Measurements from ENCODE around the gene CCL22.

CCL22 gene

DNA sequence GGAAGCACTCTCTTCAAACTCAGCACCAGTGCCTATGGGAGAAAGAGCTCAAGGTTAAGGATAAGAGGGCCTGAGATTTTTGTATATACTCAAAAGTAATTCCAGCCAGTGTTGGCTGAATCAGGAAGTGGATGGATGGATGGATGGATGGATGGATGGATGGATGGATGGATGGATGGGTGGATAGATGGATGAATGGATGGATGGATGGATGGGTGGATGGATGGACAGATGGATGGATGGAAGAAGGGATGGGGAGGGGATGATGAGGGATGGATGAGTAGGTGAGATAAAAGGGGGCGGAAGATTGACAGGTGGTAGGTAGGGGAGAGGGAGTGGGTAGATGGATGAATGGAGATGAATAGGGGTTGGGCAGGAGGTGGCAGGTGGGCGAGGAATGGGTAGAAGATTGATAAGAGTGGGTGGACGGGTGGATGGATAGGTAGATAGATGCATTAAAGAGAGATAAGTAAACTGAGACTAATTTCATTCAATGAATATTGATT lies 17.8 kb downstream of the CCL22 start:
- TF ChIP-seq, protein P1, sequence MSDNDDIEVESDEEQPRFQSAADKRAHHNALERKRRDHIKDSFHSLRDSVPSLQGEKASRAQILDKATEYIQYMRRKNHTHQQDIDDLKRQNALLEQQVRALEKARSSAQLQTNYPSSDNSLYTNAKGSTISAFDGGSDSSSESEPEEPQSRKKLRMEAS (IDR thresholded peaks at IDR 0.05): no peak
- TF ChIP-seq, protein P2, sequence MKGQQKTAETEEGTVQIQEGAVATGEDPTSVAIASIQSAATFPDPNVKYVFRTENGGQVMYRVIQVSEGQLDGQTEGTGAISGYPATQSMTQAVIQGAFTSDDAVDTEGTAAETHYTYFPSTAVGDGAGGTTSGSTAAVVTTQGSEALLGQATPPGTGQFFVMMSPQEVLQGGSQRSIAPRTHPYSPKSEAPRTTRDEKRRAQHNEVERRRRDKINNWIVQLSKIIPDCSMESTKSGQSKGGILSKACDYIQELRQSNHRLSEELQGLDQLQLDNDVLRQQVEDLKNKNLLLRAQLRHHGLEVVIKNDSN (IDR thresholded peaks at IDR 0.05): no peak
- no peak for TF ChIP-seq TAF1 (IDR thresholded peaks at IDR 0.05; ENCODE audit: low read depth)

DNA sequence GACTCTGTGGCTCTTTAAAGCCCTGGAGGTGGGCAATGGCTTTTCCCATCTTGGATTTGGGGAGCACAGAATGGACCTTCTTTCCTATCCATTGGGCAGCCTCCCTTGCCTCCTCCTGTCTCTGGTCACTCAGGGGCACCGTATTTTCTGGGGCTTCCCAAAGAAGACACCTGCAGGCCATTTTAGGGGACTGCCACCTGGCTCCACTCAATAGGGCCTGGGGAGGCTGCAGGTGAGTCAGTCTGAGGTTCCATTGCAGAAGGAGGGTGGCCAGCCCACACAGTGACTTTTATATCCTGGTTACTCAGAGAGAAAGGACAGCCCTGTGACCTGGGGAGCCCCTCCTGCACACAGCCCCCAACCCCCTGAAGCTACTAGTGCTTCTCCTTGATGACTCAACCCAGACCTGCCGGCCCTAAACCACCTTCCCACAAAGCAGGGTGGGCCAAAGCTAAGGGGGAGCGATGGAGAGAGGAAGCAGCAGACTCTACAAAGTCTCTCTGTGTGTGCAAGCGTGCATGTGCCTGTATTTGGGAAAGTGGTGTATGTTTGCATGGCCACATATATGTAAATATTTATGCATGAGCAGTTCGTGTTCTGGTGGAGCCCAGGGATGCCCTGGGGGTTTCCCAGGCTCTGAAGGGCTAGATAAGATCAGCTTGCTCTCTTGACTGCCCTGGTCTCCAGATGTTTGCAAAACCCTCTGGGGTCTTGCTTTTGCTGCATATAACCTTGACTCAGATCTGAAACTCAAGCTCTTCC lies 18.7 kb downstream of the CCL22 start:
- TF ChIP-seq ZBTB7A (IDR thresholded peaks at IDR 0.05; ENCODE audit: low read depth) (no peak), EGR1 (IDR thresholded peaks at IDR 0.05) (no peak), EP300 (IDR thresholded peaks at IDR 0.05; ENCODE audit: borderline replicate concordance) (no peak), NFIC (IDR thresholded peaks at IDR 0.05) (no peak), TCF12 (IDR thresholded peaks at IDR 0.05; ENCODE audit: low read depth) (no peak)
- TF ChIP-seq, protein P3, sequence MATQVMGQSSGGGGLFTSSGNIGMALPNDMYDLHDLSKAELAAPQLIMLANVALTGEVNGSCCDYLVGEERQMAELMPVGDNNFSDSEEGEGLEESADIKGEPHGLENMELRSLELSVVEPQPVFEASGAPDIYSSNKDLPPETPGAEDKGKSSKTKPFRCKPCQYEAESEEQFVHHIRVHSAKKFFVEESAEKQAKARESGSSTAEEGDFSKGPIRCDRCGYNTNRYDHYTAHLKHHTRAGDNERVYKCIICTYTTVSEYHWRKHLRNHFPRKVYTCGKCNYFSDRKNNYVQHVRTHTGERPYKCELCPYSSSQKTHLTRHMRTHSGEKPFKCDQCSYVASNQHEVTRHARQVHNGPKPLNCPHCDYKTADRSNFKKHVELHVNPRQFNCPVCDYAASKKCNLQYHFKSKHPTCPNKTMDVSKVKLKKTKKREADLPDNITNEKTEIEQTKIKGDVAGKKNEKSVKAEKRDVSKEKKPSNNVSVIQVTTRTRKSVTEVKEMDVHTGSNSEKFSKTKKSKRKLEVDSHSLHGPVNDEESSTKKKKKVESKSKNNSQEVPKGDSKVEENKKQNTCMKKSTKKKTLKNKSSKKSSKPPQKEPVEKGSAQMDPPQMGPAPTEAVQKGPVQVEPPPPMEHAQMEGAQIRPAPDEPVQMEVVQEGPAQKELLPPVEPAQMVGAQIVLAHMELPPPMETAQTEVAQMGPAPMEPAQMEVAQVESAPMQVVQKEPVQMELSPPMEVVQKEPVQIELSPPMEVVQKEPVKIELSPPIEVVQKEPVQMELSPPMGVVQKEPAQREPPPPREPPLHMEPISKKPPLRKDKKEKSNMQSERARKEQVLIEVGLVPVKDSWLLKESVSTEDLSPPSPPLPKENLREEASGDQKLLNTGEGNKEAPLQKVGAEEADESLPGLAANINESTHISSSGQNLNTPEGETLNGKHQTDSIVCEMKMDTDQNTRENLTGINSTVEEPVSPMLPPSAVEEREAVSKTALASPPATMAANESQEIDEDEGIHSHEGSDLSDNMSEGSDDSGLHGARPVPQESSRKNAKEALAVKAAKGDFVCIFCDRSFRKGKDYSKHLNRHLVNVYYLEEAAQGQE (IDR thresholded peaks at IDR 0.05; ENCODE audit: low read depth): no peak
- TF ChIP-seq, protein P1 (IDR thresholded peaks at IDR 0.05): no peak

DNA sequence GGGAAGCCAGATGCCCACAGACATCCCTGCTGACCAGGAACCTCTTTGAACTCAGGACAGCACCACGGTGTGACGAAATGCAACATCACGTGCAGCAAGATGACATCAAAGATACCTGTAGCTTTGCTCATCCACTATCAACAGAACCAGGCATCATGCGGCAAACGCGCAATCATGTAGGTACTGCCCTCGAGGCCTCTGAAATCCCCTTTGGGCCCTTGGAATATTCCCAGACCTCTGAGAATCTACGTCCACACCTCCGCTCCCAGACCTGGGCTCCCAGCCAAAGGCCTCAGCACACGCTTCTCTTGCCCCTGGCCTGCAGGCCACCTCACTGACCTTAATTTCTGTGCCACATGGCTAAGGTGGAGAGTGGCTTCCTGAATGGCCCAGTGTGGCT lies 21.0 kb downstream of the CCL22 start:
- TF ChIP-seq YY1 (IDR thresholded peaks at IDR 0.05; ENCODE audit: low read depth): no peak
- TF ChIP-seq, protein P1 (IDR thresholded peaks at IDR 0.05): no peak
- no peak for TF ChIP-seq TEAD4 (IDR thresholded peaks at IDR 0.05)
- no peak for TF ChIP-seq TAF1 (IDR thresholded peaks at IDR 0.05; ENCODE audit: low read depth)
- no peak for TF ChIP-seq FOXM1 (IDR thresholded peaks at IDR 0.05; ENCODE audit: borderline replicate concordance, low read depth)
- no peak for TF ChIP-seq TCF12 (IDR thresholded peaks at IDR 0.05; ENCODE audit: low read depth)
- TF ChIP-seq RAD21 (IDR thresholded peaks at IDR 0.05; ENCODE audit: low read depth): no peak
- TF ChIP-seq CEBPB (IDR thresholded peaks at IDR 0.05): no peak
- no peak for TF ChIP-seq EP300 (IDR thresholded peaks at IDR 0.05; ENCODE audit: borderline replicate concordance)
- TF ChIP-seq, protein P3 (IDR thresholded peaks at IDR 0.05; ENCODE audit: low read depth): no peak
- no peak for TF ChIP-seq CREB1 (IDR thresholded peaks at IDR 0.05; ENCODE audit: low read depth)

DNA sequence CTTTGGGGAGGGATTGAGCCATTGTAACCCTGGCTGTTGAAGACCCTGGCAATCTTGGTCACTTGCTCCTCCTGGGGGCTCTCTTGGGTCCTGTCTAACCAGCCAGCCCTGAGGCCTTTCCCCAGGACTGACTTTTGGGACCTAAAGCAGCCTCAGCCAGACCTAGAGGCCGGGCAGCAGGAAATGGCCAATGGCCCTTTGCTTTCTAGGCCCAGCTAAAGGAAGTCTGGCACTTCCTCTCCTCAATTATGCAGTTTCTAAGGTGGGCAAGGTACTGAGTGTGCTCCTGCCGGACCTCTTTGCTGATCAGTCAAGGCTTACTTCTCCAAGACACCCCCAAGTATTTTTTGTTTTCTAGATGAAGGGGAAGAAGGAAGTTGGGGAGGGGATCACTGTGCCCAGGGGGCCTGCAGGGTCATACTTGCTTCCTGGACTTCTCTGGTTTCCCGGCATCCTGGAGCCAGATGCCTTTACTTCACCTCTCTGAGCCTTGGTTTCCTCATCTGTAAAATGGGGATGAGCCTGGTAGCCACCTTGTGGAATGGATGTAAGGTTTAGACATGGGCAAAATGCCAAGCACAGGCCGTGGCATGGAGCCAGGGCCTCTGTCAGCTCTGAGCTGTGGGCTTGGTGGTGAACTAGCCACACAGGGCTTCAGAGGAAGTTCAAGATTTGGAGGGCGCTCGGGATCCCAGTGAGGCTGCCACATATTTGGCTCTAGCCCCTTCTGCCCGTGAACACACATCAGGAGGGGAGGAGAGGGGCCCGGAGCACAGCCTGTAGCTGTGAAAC lies 22.3 kb downstream of the CCL22 start:
- TF ChIP-seq RAD21 (IDR thresholded peaks at IDR 0.05; ENCODE audit: low read depth) (no peak), CREB1 (IDR thresholded peaks at IDR 0.05; ENCODE audit: low read depth) (no peak), NFIC (IDR thresholded peaks at IDR 0.05) (peak; percentile 79), ZBTB7A (IDR thresholded peaks at IDR 0.05; ENCODE audit: low read depth) (no peak), EP300 (IDR thresholded peaks at IDR 0.05; ENCODE audit: borderline replicate concordance) (no peak)
- TF ChIP-seq, protein P3 (IDR thresholded peaks at IDR 0.05; ENCODE audit: low read depth): no peak

Measured in Ishikawa (cell line).